Activated CD4-positive, alpha-beta T cell treated with anti-CD3 and anti-CD28 coated beads, Interleukin-2, amount 50 U/mL, for 4 hours (primary cell): ENCODE results near the gene PGP.
A peak's percentile ranks its signal among the peaks of the same experiment; 100 is the strongest.

Experiments used
- DNase-seq, 2 experiments: peaks; one replicate each; pipeline ENCODE4 v3.0.0-alpha.2; 2020

PGP gene

DNA sequence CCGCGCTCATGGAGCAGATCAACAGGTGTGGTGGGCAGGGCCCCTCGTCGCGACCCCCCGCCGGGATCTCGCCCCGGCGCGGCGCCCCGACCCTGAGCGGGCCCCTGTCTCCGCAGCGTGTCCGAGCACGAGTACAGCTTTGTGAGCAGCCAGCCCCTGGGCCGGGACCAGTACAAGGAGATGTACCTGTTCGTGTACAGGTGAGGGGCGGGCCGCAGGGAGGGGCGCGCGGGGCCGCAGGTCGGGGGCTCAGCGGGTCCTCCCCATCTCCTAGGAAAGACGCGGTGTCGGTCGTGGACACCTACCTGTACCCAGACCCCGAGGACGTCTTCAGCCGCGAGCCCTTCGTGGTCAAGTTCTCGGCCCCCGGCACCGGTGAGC is 22.5 kb upstream of the PGP start:
- no peak for DNase-seq

DNA sequence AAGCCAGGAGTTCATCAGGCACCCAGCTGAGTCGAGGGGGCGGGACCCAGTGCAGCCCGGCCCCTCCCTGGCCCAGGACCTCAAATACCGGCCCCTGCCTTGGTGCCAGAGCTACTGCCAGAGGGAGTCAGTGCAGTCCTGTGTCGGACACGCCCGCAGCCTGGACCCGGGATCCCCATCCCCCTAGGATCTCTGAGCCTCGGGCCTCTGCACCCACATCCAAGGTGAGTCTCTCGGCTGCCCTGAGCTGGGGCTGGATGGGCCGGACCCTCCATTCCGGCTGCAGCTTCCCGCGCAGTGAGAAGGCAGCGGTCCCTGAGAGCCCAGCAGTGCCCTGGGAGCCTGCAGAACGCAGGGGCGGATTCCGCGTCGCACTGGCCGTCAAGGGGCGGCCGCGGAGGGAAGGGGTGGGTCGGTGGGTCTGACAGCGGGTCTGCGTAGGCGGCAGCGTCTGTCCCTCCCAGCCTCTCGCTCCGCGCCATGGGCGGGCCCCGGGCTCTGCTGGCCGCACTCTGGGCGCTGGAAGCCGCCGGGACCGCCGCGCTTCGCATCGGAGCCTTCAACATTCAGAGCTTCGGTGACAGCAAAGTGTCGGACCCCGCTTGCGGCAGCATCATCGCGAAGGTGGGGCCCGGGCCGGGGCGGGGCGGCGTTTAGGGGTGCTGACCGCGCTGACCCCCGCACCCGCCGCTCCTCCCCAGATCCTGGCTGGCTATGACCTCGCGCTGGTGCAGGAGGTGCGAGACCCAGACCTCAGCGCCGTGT is 21.9 kb upstream of the PGP start, which contains the start of gene DNASE1L2:
Gene DNASE1L2, plus strand, starts transcription at position 108 of the 765 bp plus-strand sequence. Its CDS starts 373 bp downstream, at position 481.
- DNase-seq: no peak

GRCh38 chr16:2235695-2236336 is 21.2 kb upstream of the PGP start:
- no peak for DNase-seq

- no peak for DNase-seq
Measured at GRCh38 chr16:2235234-2235651, 20.6 kb upstream of the PGP start.

DNA sequence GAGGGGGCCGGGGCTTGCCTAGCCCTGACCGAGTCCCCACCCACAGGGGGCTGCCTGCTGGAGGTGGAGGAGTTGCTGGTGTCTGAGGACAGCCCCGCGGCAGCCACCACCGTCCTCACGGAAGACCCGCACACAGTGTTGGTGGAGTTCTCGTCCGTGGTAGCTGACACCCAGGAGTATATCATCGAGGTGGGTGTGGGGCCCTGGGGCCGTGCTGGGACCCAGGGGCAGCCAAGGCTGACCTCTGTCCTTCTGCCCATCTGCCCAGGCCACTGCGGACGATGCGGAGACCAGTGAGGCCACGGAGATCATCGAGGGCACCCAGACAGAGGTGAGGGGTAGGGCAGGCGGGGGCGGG is 20.2 kb upstream of the PGP start:
- DNase-seq: no peak

- no peak for DNase-seq
Measured at GRCh38 chr16:2233872-2234812, 19.5 kb upstream of the PGP start.

- no peak for DNase-seq
Measured at GRCh38 chr16:2233046-2233775, 18.6 kb upstream of the PGP start.

DNA sequence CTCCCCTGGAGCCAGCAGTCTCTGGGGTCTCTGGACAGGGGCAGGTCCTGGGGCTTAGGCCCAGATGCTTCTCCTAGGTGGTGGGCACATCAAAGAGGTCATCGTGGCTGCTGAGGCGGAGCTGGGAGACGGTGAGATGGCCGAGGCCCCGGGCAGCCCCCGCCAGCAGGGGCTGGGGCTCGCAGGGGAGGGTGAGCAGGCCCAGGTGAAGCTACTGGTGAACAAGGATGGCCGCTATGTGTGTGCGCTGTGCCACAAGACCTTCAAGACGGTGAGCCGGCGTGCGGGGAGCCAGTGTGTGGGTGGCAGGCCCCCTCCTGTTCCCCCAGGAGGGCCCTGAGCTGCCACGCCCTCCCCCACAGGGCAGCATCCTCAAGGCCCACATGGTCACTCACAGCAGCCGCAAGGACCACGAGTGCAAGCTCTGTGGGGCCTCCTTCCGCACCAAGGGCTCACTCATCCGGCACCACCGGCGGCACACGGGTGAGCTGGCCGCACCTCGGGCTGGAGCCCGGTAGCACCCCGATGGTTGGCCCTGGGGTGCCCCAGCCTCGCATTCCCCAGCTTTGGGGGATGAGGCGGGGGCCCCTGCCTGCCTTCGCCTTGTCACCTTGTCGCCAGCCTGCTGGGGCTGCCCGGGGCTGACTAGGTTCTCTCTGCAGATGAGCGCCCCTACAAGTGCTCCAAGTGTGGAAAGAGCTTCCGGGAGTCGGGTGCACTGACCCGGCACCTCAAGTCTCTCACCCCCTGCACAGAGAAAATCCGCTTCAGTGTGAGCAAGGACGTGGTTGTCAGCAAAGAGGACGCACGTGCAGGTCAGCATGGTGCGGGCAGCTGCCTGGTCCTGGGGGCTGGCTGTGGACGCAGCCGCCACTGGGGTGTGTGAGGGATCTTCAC is 17.7 kb upstream of the PGP start:
- no peak for DNase-seq

- DNase-seq: no peak
Measured at GRCh38 chr16:2231016-2231931, 16.6 kb upstream of the PGP start.

- no peak for DNase-seq
Measured at GRCh38 chr16:2230376-2230775, 15.7 kb upstream of the PGP start.

- no peak for DNase-seq
Measured at GRCh38 chr16:2229632-2230250, 15.1 kb upstream of the PGP start.

DNA sequence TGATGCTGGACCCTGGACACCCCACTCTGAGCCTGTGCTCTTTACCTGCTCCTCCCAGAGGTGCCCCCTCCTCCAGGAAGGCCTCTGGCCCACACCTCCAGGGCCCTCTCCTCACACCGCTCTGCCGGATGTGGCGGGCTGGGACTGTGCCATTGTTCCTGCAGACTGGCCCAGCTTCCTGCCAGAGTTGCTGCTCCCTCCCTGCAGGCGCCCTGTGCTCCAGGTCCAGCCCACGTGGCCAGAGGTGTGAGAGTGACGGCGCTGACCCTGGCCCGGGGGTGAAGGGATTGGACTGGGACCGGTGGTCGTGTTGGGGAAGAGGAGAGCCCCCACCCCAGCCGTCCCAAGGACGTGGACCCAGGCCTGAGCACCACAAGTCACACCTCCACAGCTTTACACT is 14.5 kb upstream of the PGP start:
- no peak for DNase-seq

- DNase-seq: no peak
Measured at GRCh38 chr16:2228161-2228824, 13.7 kb upstream of the PGP start.

DNA sequence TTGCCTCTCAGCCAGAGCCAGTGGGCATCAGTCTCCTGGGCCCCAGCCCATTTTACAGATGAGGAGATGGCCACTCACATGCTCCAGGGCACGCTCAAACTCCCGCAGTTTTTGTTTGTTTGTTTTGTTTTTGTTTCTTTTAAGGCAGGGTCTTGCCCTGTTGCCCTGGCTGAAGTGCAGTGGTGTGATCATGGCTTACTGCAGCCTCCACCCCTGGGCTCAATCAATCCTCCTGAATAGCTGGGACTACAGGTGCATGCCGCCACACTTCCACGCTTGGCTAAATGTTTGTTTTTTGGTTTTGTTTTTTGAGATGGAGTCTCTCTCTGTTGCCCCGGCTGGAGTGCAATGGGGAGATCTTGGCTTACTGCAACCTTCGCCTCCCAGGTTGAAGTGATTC is 12.3 kb upstream of the PGP start:
- no peak for DNase-seq

GRCh38 chr16:2226245-2226793 is 11.7 kb upstream of the PGP start:
- DNase-seq: no peak

DNA sequence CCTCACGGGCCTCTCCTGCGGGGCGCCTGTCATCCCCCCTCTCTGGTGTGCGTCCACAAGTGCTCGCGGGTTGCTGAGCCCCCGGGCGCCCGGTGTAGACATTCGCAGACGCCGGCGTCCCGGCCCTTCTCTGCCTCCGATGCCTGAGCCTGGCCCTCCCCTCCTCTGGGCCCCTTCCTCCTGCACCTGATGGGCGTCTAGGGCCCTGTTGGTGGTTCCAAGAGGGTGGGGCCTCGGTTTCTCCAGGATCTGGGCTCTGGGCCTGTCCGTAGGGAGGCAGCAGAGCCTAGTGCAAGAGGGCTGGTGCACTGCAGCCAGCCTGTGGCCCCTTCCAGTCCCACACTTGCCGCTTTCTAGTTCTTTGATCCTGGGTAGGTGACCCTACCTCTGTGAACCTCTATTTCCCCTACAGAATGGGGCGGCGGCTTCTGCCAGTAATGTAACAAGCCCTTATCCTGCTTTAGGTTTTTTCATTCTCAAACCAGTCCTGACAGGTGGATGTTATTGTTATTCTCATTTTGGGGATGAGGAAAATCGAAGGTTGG is 9.4 kb upstream of the PGP start:
- DNase-seq: peak in 1 of 2 experiments; percentile 10

DNA sequence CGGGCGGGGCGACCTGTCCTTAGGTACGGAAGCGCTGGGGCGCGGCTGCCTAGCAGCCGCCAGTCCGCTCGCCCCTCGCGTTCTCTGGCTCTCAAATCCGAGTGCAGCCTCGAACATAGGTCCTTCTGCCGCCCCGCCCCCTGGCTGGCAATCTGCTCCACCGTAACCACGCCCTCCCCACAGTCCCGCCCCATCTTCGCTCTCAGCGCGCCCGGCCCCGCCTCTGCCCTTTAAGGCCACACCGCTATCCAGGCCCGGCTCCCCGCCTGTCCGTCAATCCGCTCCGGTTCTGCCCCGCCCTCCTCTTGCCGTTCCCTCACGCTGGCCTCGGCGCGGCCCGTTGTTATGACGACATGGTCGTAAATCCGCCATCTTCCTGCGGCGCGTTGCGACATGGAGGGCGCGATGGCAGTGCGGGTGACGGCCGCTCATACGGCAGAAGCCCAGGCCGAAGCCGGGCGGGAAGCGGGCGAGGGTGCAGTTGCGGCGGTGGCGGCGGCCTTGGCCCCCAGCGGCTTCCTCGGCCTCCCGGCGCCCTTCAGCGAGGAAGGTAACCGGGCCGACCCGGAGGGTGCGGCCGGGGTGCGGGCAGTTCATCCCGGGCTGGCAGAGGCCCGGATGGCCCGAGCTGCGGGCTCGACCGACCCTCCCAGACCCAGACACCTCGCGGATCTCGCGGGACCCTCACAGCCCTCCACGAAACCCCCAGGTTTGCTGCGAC is 8.7 kb upstream of the PGP start, which contains the start of gene E4F1:
Gene E4F1, plus strand, starts transcription at position 371 of the 721 bp plus-strand sequence. Its CDS starts 23 bp downstream, at position 394.
- peak; percentile 99 for DNase-seq

- no peak for DNase-seq
Measured at GRCh38 chr16:2216330-2216729, 1.7 kb upstream of the PGP start.
